ELR (cell line): ENCODE results near the gene SPATA6L.

Experiments
- DNase-seq: peaks from one replicate; pipeline ENCODE4 v3.0.0-alpha.2; 2015; ENCODE audit warnings: low read depth

SPATA6L gene

GRCh38 chr9:4666042-4666699 is at the start of gene SPATA6L:
TSS of gene SPATA6L (minus strand) at chr9:4666480. CDS start at chr9:4666250, 230 bp downstream.
- DNase-seq, result peak; percentile 63

- DNase-seq, result no peak
Observed at GRCh38 chr9:4714266-4715016, 48.2 kb upstream of the SPATA6L start.

DNA sequence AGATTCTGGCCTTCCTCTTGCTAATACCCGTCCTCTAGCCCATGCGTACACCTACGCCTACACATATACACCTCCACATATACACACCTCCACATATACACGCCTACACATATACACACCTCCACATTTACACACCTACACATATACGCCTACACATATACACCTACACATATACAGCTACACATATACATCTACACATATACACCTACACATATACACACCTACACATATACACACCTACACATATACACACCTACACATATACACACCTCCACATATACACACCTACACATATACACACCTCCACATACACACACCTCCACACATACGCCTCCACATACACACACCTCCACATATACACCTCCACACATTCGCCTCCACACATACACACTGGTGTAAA is 47.6 kb upstream of the SPATA6L start:
- no peak for DNase-seq

DNA sequence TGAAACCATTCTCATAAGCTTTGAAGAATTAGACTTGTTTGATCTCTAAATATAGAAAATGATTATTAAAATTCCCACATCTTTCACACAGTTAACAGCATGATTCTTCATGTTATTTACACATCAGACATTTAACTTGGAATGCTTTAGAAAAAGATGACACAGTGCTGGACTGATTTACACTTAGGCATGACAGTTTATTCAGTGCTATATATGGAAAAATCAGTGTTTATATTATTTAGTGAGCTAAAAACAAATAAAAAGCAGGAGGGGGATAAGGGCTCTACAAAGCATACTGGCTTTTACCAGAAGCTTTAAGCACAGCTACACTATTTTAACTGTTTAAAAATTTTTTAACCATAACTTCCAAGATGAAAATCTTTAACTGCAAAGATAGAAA is 43.1 kb upstream of the SPATA6L start:
- no peak for DNase-seq

- no peak for DNase-seq
Observed at GRCh38 chr9:4706971-4707622, 40.8 kb upstream of the SPATA6L start.

- DNase-seq, result no peak
Observed at GRCh38 chr9:4706021-4706420, 39.7 kb upstream of the SPATA6L start.

DNA sequence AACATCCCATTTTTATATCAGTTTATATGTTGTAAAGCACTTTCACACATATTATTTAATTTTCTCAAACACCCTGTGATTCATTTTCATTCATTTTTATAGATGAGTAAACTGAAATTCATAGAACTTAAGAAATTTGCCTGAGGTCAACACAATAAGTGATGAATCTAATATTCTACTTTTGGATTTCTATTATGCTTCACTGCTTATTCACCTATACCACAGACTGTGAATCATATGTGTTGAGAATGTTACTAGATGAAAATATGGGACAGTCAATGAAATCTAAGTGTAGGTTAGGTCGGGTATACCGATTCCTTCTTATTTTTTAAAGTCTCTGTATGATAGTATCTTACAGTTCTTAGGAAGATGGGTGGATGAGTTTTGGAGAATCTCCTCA is 37.8 kb upstream of the SPATA6L start:
- DNase-seq, result peak; percentile 57

- DNase-seq, result no peak
Observed at GRCh38 chr9:4701526-4701925, 35.2 kb upstream of the SPATA6L start.

DNA sequence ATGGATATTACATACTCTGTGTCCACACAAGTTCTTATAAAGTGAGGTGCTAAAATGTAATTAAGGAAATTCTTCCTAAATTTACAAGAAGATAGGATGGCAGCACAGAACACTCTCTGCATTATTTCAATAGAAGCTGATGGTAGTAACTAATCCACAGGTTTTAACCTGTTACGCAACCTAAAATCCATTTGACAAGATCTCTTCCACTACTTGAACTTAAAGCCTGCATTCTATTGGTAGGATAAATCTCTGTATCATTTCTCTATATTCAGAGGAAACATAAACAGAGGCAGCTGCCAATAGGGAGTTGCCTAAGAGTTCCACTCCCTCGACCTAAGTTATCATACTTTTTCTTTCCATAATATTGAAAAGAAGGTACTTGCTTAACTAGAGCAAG is 34.7 kb upstream of the SPATA6L start:
- DNase-seq, result no peak

DNA sequence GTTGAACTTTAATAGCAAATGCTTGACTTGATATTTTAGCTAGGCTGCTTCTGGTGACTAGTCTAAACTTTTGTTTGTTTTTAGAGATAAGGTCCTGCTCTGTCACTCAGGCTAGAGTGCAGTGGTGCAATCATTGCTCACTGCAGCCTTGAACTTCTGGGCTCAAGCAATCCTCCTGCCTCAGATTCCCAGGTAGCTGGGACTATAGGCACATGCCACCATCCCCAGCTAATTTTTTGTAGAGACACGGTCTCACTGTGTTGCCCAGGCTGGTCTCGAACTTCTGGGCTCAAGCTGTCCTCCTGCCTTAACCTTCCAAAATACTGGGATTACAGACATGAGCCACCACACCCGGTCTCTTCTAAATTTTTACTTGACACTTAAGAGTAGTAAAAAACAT is 33.8 kb upstream of the SPATA6L start:
- no peak for DNase-seq

GRCh38 chr9:4691795-4692194 is 25.5 kb upstream of the SPATA6L start:
- DNase-seq, result peak; percentile 38

- DNase-seq, result no peak
Observed at GRCh38 chr9:4690144-4690543, 23.9 kb upstream of the SPATA6L start.

DNA sequence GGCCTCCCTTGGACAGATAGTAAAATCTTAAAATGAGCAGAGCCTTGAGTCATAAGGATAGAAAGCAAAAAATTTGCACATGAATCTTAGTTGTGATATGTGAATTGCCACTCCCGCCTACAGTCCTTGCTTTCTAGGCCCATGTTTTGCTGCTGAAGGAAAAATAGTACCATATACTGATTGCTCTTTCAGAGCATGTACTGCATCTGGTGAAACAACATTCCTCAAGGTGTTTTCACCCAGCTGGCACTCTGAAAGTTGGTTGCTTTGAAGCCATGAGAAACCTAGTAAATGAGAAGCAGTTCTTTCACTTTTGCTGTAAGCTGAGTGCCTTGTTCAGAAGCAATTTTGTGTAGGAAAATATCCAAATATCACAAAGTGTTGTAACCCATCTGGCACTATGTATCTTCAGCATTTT is 23.4 kb upstream of the SPATA6L start:
- no peak for DNase-seq

DNA sequence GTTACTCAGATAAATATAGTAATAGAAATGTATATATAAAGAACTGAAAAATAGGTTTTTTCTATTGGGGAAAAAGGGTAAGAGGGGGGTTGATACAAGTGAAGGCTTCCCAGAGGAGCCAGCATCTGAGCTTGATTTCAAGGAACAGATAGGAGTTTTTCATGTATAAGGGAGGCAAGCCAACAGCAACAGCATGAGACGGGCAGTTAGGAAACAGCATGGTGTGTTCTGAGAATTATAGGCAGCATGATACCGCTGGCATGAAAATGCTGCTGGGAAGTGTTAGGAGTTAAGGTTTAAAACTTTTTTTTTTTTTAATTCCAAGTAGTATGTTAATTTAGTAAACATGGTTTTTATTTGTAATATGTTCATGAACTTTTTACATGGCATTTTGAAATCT is 22.7 kb upstream of the SPATA6L start:
- no peak for DNase-seq

GRCh38 chr9:4686584-4686983 is 20.3 kb upstream of the SPATA6L start:
- no peak for DNase-seq

- no peak for DNase-seq
Observed at GRCh38 chr9:4686112-4686511, 19.8 kb upstream of the SPATA6L start.

DNA sequence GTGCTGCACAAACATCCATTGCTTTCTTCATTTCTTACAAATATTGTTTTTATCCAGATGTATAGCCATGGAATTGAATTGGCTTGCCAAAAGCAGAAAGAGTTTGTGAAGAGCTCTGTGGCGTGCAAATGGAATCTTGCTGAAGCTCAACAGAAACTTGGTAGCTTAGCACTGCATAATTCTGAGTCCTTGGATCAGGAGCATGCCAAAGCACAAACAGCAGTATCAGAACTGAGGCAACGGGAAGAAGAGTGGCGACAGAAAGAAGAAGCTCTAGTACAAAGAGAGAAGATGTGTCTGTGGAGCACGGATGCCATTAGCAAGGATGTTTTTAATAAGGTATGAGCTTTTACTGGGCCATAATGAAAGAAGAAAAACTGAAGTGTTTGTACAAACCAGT is 18.5 kb upstream of the SPATA6L start:
- no peak for DNase-seq

- peak; percentile 28 for DNase-seq
Observed at GRCh38 chr9:4680750-4681149, 14.5 kb upstream of the SPATA6L start.

DNA sequence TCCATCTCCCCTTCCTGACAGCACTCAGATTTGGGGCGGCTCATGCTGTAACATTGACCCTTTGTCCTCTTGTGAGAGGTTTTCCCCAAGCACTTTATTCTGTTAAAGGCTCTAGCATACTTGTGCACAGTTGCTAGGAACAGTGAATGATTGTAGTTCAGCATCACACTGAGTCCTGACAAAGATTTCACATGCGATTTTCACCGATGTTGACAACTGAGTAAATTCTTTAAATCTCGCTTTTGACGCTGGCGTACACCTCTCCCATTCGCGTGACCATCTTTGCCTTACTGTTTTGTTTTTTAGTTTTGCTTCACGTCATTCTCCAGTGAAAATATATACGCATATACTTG is 13.9 kb upstream of the SPATA6L start:
- DNase-seq, result peak; percentile 26

GRCh38 chr9:4679268-4680172 is 13.2 kb upstream of the SPATA6L start, which contains the start of gene CDC37L1:
TSS of gene CDC37L1 (plus strand) at chr9:4679569. CDS start at chr9:4679768, 199 bp downstream.
- peak; percentile 96 for DNase-seq

- DNase-seq, result peak; percentile 59
Observed at GRCh38 chr9:4678679-4679267, 12.5 kb upstream of the SPATA6L start.

GRCh38 chr9:4677392-4677791 is 11.1 kb upstream of the SPATA6L start:
- no peak for DNase-seq
